Activated CD8-positive, alpha-beta T cell treated with anti-CD3 and anti-CD28 coated beads, Interleukin-2, amount 10 ng/mL, durations not matched to agents 7 days and 5 days (primary cell): ENCODE data around the gene B3GAT2. TPM values are rescaled to one million over a fixed set of nuclear protein-coding genes. Genes with fewer than 3 reads are reported as not detected.

Experiments used
- ATAC-seq: fragments of 150-1000 bp; cut with Tn5 transposase; one replicate; pipeline ENCODE4 v1.10.0; 2021; ENCODE audit warnings: moderate library complexity
- CTCF ChIA-PET: fragments of 350-600 bp; sonication (Branson Sonifier 250); formaldehyde crosslinking; loops from one replicate; lab custom pipeline; 2021; ENCODE audit warnings: antibody characterized with exemption; lab: Charles Lee
- POLR2A ChIA-PET: fragments of 350-600 bp; sonication (Branson Sonifier 250); formaldehyde crosslinking; loops from one replicate; lab custom pipeline; 2021; ENCODE audit warnings: antibody characterized with exemption; lab: Charles Lee
- DNase-seq: peaks from one replicate; pipeline ENCODE4 v3.0.0-alpha.2; 2020
- H3K27ac Mint-ChIP-seq: one replicate; pipeline ENCODE4 v1.8.0; 2021; ENCODE audit warnings: mild to moderate bottlenecking, mixed read lengths
- H3K27me3 Mint-ChIP-seq: one replicate; pipeline ENCODE4 v1.8.0; 2021; ENCODE audit warnings: low read depth, mixed read lengths
- H3K36me3 Mint-ChIP-seq: one replicate; pipeline ENCODE4 v1.8.0; 2021; ENCODE audit warnings: low read depth, mixed read lengths
- H3K4me1 Mint-ChIP-seq: one replicate; pipeline ENCODE4 v1.8.0; 2021; ENCODE audit warnings: low read depth, mixed read lengths
- H3K4me3 Mint-ChIP-seq: one replicate; pipeline ENCODE4 v1.8.0; 2021; ENCODE audit warnings: mild to moderate bottlenecking, mixed read lengths
- H3K9me3 Mint-ChIP-seq: one replicate; pipeline ENCODE4 v1.8.0; 2022; ENCODE audit warnings: mixed read lengths; ENCODE audit not compliant: insufficient read depth
- total RNA-seq, 2 experiments: library from RNA; stranded (reverse); gene quantifications; one replicate each; pipeline ENCODE4 v1.2.3, GENCODE V29; 2021

Gene B3GAT2
- total RNA-seq, 2 experiments from 2014 or later = 0.05 TPM; not detected in 1

GRCh38 chr6:70889270-70889669, 67.6 kb downstream of the B3GAT2 start:
- Mint-ChIP-seq H3K27me3 (no peaks in the 10 kb centered on the region), H3K27ac (no peak overlapping the region), H3K4me1 (no peaks in the 10 kb centered on the region), H3K4me3 (no peak overlapping the region), H3K36me3 (no peaks in the 10 kb centered on the region), H3K9me3 (no peaks in the 10 kb centered on the region)
- DNase-seq (no peak), ATAC-seq (no peak)
- ChIA-PET CTCF (no interaction called here), POLR2A (no interaction called here)

DNA sequence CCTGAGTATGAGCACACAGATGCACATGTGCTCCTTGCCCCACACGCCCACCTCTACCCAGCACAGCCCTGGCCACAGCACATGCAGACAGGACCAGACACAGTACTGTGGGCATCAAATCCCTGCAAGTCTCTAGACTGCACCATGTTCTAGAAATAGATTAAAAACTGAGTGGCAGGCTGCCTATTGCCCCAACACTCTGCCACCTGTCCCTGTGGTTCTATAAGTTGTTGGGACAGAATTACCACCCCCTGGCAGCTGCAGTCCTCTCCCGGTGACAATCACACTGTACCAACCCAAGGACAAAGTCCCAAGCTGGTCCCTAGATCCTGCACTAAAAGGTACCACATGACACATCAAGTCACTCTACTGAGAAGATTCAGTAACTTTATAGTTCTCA, 70.2 kb downstream of the B3GAT2 start:
- Mint-ChIP-seq H3K27ac (no peak overlapping the region), H3K4me1 (no peaks in the 10 kb centered on the region), H3K36me3 (no peaks in the 10 kb centered on the region), H3K9me3 (no peaks in the 10 kb centered on the region), H3K4me3 (no peak overlapping the region), H3K27me3 (peaks cover 2% of the 10 kb centered on the region)
- ATAC-seq = no peak
- ChIA-PET POLR2A (no interaction called here), CTCF (interaction anchor here (1.1 to 5.3 kb wide), 2 partner anchors 19 to 179 kb away, joined by 3 to 79 read pairs; no protein-coding TSS in a partner anchor)
- no peak for DNase-seq

DNA sequence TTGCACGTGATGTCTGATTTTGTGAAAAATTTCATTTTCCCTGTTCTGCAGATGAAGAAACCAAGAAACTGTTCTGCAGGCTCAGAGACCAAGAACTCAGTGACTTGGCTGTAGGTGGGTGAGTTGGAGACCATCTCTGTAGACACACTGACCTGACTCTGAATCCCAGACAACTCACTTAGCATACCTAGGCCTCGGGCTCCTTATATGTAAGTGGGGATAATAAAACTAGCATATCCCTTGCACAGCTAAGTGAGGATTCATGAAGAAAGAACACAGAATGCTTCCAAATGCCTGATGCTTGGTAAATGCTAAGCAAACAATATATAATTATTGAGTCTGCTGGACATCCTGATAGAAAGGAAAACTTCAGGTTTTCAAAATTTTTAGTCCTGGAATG, 70.8 kb downstream of the B3GAT2 start:
- H3K4me1 Mint-ChIP-seq = no peaks in the 10 kb centered on the region
- CTCF ChIA-PET = interaction anchor here (1.1 to 5.3 kb wide), 4 partner anchors 20 to 365 kb away, joined by 3 to 79 read pairs (median 12); no protein-coding TSS in a partner anchor

GRCh38 chr6:70884074-70884983, 72.5 kb downstream of the B3GAT2 start:
- H3K27me3 Mint-ChIP-seq = peaks cover 2% of the 10 kb centered on the region

More for the DNA sequence above, 70.8 kb downstream of the B3GAT2 start:
- Mint-ChIP-seq H3K36me3 (no peaks in the 10 kb centered on the region), H3K27ac (no peak overlapping the region), H3K9me3 (no peaks in the 10 kb centered on the region), H3K4me3 (no peak overlapping the region), H3K27me3 (peaks cover 2% of the 10 kb centered on the region)
- DNase-seq (no peak), ATAC-seq (no peak)
- POLR2A ChIA-PET = no interaction called here

DNA sequence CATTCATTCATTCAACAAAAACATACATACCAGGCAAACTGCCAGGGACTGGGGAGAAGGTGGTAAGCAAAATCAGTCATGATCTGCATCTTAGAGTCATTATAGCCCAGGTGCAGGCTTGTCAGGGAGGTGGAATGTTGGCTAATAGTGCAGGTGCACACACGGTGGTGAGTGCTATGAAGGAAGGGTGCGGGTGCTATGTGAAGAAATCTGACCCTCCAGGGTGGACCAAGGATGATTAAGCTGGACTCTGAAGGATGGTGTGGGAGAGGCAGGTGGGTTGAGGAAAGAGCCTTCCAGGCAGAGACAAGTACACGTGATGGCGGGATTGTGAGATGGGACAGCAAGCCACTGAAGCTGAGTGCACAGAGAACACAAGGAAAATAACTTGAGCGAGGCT, 77.4 kb downstream of the B3GAT2 start:
- Mint-ChIP-seq H3K36me3 (no peaks in the 10 kb centered on the region), H3K27me3 (peaks cover 2% of the 10 kb centered on the region)
- CTCF ChIA-PET = interaction anchor here (0.7 to 1.9 kb wide), 2 partner anchors 103 to 172 kb away, joined by 3 to 13 read pairs; no protein-coding TSS in a partner anchor

More at GRCh38 chr6:70884074-70884983, 72.5 kb downstream of the B3GAT2 start:
- CTCF ChIA-PET = interaction anchor here (0.6 to 5.3 kb wide), 38 partner anchors 8 to 574 kb away, joined by 3 to 79 read pairs (median 4); no protein-coding TSS in a partner anchor
- Mint-ChIP-seq H3K27ac (no peak overlapping the region), H3K36me3 (no peaks in the 10 kb centered on the region), H3K9me3 (no peaks in the 10 kb centered on the region), H3K4me3 (no peak overlapping the region), H3K4me1 (no peaks in the 10 kb centered on the region)
- POLR2A ChIA-PET = no interaction called here
- DNase-seq (peak; percentile 71), ATAC-seq (peak; percentile 91)

GRCh38 chr6:70874181-70874913, 82.5 kb downstream of the B3GAT2 start:
- ATAC-seq (no peak), DNase-seq (no peak)
- ChIA-PET POLR2A (no interaction called here), CTCF (interaction anchor here (1.1 to 1.4 kb wide), 3 partner anchors 10 to 167 kb away, joined by 3 to 9 read pairs (median 4); no protein-coding TSS in a partner anchor)
- no peak overlapping the region for H3K4me3 Mint-ChIP-seq
- no peaks in the 10 kb centered on the region for H3K36me3 Mint-ChIP-seq
- H3K27ac Mint-ChIP-seq = no peak overlapping the region
- peaks cover 19% of the 10 kb centered on the region for H3K9me3 Mint-ChIP-seq
- H3K27me3 Mint-ChIP-seq = peaks cover 4% of the 10 kb centered on the region
- H3K4me1 Mint-ChIP-seq = no peaks in the 10 kb centered on the region

More for the DNA sequence above, 77.4 kb downstream of the B3GAT2 start:
- no peak for ATAC-seq
- Mint-ChIP-seq H3K27ac (no peak overlapping the region), H3K9me3 (no peaks in the 10 kb centered on the region), H3K4me3 (no peak overlapping the region), H3K4me1 (no peaks in the 10 kb centered on the region)
- no peak for DNase-seq
- POLR2A ChIA-PET = no interaction called here

- Mint-ChIP-seq H3K4me3 (no peak overlapping the region), H3K27ac (no peak overlapping the region), H3K36me3 (no peaks in the 10 kb centered on the region), H3K27me3 (peaks cover 9% of the 10 kb centered on the region), H3K4me1 (no peaks in the 10 kb centered on the region), H3K9me3 (peaks cover 19% of the 10 kb centered on the region)
- POLR2A ChIA-PET = no interaction called here
- CTCF ChIA-PET = interaction anchor here (0.8 to 1.5 kb wide), 2 partner anchors 12 to 16 kb away, joined by 3 to 9 read pairs; no protein-coding TSS in a partner anchor
- no peak for DNase-seq
- no peak for ATAC-seq
These were observed 84.4 kb downstream of the B3GAT2 start for GRCh38 chr6:70872469-70872868.

DNA sequence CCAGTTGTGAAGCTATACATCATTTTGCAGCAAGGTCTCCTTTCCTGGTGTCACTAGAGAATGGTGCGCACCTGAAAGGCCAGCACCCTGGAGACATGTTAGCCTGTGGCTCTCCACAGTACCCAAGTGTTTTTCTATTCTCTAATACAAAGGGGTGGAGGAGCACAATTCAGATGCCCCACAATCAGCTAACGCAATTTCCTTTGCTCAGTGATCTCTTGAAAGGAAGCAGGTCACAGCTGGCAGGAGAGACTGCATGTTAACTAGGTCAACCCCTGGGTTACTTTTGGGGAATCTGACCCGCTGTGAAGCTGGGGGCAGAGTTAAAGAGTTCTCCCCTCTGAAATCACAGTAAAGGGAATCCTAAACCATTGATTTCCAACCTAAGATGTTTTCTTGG, 92.5 kb downstream of the B3GAT2 start:
- no peak overlapping the region for H3K27ac Mint-ChIP-seq
- no peaks in the 10 kb centered on the region for H3K9me3 Mint-ChIP-seq
- no peaks in the 10 kb centered on the region for H3K4me1 Mint-ChIP-seq
- peaks cover 17% of the 10 kb centered on the region for H3K36me3 Mint-ChIP-seq
- H3K27me3 Mint-ChIP-seq = peaks cover 9% of the 10 kb centered on the region
- CTCF ChIA-PET = no interaction called here
- DNase-seq (no peak), ATAC-seq (no peak)
- H3K4me3 Mint-ChIP-seq = no peak overlapping the region
- POLR2A ChIA-PET = no interaction called here

DNA sequence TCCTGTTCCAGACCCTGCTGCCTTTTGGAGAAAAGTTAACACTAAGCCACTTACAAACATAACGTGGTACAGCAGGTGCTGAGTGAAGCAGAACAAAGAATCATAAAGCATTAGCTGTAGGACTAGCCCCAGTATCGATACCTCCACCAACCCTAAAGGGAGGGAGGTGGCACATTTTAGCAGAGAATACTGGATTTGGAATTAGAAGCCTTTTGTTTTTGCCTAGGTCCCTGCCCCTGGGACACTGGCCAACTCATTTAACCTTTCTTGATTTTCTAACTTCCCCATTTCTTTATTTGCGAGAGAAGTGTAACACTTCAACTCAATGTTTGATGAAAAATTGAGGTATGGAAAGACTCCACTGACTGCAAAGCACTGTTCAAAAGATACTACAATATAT, 93.5 kb downstream of the B3GAT2 start:
- Mint-ChIP-seq H3K4me3 (no peak overlapping the region), H3K27me3 (peaks cover 8% of the 10 kb centered on the region), H3K4me1 (no peaks in the 10 kb centered on the region), H3K27ac (no peak overlapping the region), H3K36me3 (peaks cover 20% of the 10 kb centered on the region), H3K9me3 (no peaks in the 10 kb centered on the region)
- no peak for ATAC-seq
- POLR2A ChIA-PET = no interaction called here
- CTCF ChIA-PET = no interaction called here
- no peak for DNase-seq

GRCh38 chr6:70860920-70861319, 95.9 kb downstream of the B3GAT2 start:
- Mint-ChIP-seq H3K9me3 (no peaks in the 10 kb centered on the region), H3K27me3 (no peaks in the 10 kb centered on the region), H3K36me3 (peaks cover 20% of the 10 kb centered on the region), H3K4me3 (no peak overlapping the region), H3K4me1 (no peaks in the 10 kb centered on the region), H3K27ac (no peak overlapping the region)
- ChIA-PET CTCF (interaction anchor here (1.5 kb wide), 1 partner anchor 23 kb away, joined by 4 read pairs; no protein-coding TSS in a partner anchor), POLR2A (interaction anchor here (0.6 kb wide), 1 partner anchor 1821 kb away, joined by 3 read pairs; no protein-coding TSS in a partner anchor)
- ATAC-seq (no peak), DNase-seq (no peak)

GRCh38 chr6:70860045-70860444, 96.8 kb downstream of the B3GAT2 start:
- no peak overlapping the region for H3K4me3 Mint-ChIP-seq
- H3K36me3 Mint-ChIP-seq = peaks cover 20% of the 10 kb centered on the region
- no peaks in the 10 kb centered on the region for H3K9me3 Mint-ChIP-seq
- POLR2A ChIA-PET = no interaction called here
- ATAC-seq = no peak
- no peaks in the 10 kb centered on the region for H3K27me3 Mint-ChIP-seq
- CTCF ChIA-PET = interaction anchor here (0.9 kb wide), 1 partner anchor 490 kb away, joined by 3 read pairs; no protein-coding TSS in a partner anchor
- H3K27ac Mint-ChIP-seq = no peak overlapping the region
- DNase-seq = no peak
- H3K4me1 Mint-ChIP-seq = no peaks in the 10 kb centered on the region
